Cardiac fibroblast (primary cell): ENCODE measurements around the gene ABR.
"Not testable (repeated sequence)": the region's sequence is repeated elsewhere in the genome, so short reads cannot be mapped to it uniquely, and the experiment has no call there.

Source experiments
- DNase-seq, 2 donors: peaks; one replicate each; pipeline versions ENCODE4 v3.0.0 to v3.0.0-alpha.2; 2010; ENCODE audit warnings: low read depth in 2 of 2
- H3K4me3 ChIP-seq, 2 donors: replicated peaks in 1 of 2; 1 replicate in 1 of 2; 2 replicates in 1 of 2; pipeline ENCODE4 v1.5.1; 2011; ENCODE audit warnings: low read depth in 2 of 2, low read length in 2 of 2, mild to moderate bottlenecking in 2 of 2, moderate library complexity in 1 of 2
- TF ChIP-seq, protein P1 (sequence below): IDR thresholded peaks from one replicate; pipeline ENCODE4 v1.5.1; 2011; ENCODE audit warnings: low read depth, mild to moderate bottlenecking, low read length, inconsistent platforms

Gene ABR

DNA sequence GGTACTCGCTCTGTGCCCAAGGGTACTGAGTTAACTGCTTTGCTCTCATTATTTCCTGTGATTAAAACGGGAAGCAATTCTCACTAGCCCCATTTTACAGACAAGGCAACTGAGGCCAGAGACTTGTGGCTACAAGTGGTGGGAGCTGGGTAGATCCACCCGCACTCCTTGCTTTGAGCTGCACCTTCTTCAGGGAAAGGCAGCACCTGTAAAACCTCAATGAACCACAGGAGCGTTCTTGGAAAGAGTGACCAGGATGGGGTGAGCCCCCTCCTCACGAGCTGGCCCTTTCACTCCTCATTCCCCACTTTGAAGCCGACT, 102.8 kb downstream of the ABR start:
- no peak for DNase-seq
- TF ChIP-seq, protein P1, sequence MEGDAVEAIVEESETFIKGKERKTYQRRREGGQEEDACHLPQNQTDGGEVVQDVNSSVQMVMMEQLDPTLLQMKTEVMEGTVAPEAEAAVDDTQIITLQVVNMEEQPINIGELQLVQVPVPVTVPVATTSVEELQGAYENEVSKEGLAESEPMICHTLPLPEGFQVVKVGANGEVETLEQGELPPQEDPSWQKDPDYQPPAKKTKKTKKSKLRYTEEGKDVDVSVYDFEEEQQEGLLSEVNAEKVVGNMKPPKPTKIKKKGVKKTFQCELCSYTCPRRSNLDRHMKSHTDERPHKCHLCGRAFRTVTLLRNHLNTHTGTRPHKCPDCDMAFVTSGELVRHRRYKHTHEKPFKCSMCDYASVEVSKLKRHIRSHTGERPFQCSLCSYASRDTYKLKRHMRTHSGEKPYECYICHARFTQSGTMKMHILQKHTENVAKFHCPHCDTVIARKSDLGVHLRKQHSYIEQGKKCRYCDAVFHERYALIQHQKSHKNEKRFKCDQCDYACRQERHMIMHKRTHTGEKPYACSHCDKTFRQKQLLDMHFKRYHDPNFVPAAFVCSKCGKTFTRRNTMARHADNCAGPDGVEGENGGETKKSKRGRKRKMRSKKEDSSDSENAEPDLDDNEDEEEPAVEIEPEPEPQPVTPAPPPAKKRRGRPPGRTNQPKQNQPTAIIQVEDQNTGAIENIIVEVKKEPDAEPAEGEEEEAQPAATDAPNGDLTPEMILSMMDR = no peak
- H3K4me3 ChIP-seq = no peak overlapping the region

DNA sequence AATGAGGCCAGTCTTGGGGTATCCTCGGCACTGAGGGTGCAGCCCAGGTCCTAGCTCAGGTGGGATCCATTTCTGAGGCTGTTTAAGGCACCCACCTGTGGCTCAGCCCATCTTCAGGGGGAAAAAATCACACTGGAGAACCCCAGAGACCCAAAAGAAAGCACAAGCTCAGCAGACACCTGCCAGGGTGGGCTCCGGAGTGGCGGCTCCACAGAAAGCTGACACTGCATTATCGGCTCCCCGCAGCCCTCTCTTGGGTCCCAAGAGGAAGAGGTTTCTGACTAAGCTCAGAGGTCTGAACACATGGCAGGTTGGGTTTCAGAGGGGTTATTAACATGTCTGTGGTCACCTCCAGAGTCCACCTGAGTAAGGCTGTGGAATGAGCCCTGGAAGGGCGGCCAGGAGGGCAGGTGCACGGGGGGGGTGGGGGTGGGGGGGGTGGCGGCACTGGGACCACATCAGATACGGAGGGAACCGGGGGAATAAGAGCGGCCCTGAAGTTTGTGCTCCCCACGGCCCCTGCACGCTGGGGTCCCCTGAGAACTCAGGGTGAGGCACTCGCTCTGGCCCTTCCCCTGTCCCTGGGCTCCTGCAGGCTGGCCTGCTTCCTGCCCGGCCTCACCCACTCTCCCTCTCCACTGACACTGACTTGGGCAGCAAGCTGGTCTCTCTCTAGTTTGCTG, 103.3 kb downstream of the ABR start:
- TF ChIP-seq, protein P1 = no peak
- H3K4me3 ChIP-seq = no peak overlapping the region
- DNase-seq = no peak

DNA sequence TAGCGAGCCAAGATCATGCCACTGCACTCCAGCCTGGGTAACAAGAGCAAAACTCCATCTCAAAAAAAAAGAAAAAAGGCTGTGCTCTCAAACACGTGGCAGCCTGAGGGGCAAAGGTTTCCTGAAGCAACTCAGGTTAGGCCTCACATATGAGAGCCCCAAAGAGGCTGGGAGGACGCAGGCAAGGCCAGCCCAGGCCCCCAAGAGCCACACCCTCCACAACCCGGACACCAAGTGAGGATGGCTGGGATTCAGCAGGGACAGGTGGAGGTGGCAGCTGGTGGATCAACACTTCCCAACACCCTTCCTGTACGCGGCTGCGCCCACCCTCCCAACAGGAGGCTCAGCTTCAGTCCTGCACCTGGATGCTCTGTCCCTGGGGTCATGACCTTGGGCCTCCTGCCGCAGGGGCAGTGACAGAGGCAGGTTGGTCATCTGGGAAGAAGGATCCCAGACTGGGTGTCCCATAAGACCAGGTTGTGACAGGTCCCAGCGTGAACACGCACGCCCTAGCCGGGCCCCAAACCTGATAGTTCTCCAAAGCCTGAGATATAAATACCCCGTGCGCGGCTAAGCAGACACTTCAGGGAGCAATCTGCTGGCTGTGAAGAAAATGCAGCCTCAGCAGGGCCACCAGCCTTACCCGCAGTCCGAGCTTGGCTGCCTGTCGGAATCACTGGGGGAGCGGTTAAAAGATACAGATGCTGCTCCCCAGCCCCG, 104.7 kb downstream of the ABR start:
- TF ChIP-seq, protein P1 = no peak
- no peak overlapping the region for H3K4me3 ChIP-seq
- no peak for DNase-seq

DNA sequence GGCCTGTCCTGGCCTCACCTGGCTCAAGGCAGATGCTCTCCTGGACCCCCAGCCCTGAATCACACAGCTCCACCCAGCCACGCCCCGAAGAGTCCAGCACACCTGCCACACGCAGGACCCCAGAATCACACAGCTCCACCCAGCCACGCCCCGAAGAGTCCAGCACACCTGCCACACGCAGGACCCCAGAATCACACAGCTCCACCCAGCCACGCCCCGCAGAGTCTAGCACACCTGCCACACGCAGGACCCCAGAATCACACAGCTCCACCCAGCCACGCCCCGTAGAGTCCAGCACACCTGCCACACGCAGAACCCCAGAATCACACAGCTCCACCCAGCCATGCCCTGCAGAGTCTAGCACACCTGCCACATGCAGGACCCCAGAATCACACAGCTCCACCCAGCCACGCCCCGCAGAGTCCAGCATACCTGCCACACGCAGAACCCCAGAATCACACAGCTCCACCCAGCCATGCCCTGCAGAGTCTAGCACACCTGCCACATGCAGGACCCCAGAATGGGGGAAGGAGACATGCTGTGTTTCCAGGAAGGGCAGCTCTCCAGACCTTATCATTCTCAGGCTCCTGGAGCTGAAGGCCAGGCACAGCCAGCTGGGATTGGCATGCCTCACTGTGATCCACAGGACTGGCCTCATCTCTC, 105.7 kb downstream of the ABR start:
- not testable (repeated sequence) for DNase-seq, H3K4me3 ChIP-seq

DNA sequence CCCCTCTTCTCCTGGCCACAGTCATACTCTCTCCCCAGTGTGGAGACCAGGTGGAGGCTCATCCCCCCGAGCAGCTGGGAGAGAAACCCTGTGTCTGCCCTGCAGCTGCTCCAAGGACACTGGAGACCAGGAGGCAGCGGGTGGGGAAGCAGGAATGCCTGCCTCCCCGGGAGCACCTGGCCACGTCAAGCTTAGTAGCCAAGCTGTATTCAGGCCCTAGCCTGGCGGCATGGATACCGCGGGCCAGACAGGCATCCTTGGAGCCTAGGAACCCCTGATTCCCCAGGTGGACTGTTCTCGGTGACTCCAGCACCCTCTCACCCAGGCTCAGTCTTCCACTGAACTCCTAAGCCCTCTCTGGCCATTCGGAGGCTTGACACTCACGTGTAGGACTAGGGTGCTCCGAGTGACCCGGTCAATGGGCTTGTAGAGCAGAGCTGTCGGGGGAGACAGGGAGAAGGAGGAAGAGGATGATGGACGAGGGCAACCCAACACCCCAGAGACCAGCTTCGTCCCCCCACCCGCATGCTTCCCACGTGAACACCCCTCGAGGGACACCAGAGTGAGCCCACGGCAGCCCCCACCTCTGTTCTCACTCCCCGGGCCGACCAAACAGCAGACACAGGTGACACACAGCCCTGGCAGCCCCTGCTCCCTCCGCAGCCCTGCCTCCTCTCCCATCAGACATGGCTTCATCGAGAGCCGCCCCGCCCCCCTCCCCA, 106.4 kb downstream of the ABR start:
- no peak for DNase-seq
- H3K4me3 ChIP-seq = no peak overlapping the region
- TF ChIP-seq, protein P1 = no peak

DNA sequence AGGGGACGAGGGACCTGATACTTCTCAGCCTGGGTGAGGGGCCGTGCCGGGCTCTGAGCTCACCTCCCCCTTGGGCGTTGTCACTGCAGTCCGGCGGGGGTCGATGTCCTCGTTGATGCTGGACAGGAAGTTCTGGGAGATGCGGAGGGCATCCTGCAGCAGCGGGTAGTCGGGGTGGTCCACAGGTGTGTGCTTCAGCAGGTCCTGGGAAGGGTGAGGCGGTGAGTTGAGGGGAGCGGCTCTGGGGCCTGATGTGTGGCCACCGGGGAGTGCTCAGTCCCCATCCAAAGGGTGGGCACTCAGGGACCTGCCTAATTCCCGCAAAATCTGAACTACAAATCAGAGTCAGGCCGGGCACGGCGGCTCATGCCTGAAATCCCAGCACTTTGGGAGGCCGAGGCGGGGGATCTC, 107.2 kb downstream of the ABR start:
- no peak for DNase-seq
- H3K4me3 ChIP-seq = no peak overlapping the region
- TF ChIP-seq, protein P1 = no peak
